ENCODE measurements around the gene HCFC2.

HCFC2 gene

DNA sequence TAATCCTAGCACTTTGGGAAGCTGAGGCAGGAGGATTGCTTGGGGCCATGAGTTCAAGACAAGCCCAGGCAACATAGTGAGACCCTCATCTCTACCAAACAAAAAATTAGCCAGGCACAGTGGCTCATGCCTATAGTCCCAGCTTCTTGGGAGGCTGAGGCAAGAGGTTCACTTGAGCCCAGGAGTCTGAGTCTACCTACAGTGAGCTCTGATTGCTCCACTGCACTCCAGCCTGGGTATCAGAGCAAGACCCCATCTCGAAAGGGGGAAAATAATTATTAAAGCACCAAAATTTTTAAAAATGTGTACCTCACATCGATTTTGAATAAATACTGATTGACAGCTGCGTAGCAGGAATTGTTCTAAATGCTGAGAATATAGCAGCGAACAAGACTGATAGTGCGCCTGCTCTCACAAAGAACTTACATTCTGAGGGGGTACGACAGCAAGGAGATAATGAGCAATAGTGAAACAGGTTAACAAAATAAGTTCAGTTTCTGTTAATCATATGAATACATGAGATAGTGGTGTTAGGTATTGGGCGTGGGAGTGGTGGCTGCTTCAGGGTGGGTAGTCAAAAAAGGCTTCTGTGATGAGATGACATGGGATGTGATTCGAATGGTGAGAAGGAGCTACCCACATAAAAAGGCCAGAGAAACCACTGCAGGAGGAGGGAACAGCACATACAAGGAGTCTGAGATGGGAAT lies 19.6 kb downstream of the HCFC2 start:
- DNase-seq (ENCODE audit: low read depth in 1 of 2, low spot score in 1 of 2): no peak
- TF ChIP-seq POLR2AphosphoS5 (IDR thresholded peaks at IDR 0.05; ENCODE audit: low read depth) (no peak), SPI1 (IDR thresholded peaks at IDR 0.05; ENCODE audit: borderline replicate concordance, low read depth) (no peak), GABPA (IDR thresholded peaks at IDR 0.05; ENCODE audit: low read depth) (no peak)
- TF ChIP-seq, protein P1, sequence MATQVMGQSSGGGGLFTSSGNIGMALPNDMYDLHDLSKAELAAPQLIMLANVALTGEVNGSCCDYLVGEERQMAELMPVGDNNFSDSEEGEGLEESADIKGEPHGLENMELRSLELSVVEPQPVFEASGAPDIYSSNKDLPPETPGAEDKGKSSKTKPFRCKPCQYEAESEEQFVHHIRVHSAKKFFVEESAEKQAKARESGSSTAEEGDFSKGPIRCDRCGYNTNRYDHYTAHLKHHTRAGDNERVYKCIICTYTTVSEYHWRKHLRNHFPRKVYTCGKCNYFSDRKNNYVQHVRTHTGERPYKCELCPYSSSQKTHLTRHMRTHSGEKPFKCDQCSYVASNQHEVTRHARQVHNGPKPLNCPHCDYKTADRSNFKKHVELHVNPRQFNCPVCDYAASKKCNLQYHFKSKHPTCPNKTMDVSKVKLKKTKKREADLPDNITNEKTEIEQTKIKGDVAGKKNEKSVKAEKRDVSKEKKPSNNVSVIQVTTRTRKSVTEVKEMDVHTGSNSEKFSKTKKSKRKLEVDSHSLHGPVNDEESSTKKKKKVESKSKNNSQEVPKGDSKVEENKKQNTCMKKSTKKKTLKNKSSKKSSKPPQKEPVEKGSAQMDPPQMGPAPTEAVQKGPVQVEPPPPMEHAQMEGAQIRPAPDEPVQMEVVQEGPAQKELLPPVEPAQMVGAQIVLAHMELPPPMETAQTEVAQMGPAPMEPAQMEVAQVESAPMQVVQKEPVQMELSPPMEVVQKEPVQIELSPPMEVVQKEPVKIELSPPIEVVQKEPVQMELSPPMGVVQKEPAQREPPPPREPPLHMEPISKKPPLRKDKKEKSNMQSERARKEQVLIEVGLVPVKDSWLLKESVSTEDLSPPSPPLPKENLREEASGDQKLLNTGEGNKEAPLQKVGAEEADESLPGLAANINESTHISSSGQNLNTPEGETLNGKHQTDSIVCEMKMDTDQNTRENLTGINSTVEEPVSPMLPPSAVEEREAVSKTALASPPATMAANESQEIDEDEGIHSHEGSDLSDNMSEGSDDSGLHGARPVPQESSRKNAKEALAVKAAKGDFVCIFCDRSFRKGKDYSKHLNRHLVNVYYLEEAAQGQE (IDR thresholded peaks at IDR 0.05; ENCODE audit: insufficient replicate concordance, low read depth): no peak
- TF ChIP-seq, protein P2, sequence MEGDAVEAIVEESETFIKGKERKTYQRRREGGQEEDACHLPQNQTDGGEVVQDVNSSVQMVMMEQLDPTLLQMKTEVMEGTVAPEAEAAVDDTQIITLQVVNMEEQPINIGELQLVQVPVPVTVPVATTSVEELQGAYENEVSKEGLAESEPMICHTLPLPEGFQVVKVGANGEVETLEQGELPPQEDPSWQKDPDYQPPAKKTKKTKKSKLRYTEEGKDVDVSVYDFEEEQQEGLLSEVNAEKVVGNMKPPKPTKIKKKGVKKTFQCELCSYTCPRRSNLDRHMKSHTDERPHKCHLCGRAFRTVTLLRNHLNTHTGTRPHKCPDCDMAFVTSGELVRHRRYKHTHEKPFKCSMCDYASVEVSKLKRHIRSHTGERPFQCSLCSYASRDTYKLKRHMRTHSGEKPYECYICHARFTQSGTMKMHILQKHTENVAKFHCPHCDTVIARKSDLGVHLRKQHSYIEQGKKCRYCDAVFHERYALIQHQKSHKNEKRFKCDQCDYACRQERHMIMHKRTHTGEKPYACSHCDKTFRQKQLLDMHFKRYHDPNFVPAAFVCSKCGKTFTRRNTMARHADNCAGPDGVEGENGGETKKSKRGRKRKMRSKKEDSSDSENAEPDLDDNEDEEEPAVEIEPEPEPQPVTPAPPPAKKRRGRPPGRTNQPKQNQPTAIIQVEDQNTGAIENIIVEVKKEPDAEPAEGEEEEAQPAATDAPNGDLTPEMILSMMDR (IDR thresholded peaks at IDR 0.05; ENCODE audit: insufficient read depth, low read length): no peak
- H3K27me3 ChIP-seq (ENCODE audit: insufficient read depth, poor library complexity, severe bottlenecking): no peaks in the 10 kb centered on the region
- H3K4me3 ChIP-seq (replicated peaks; ENCODE audit: insufficient read depth, low read length): no peak overlapping the region
- H3K27ac ChIP-seq (replicated peaks): no peak overlapping the region

DNA sequence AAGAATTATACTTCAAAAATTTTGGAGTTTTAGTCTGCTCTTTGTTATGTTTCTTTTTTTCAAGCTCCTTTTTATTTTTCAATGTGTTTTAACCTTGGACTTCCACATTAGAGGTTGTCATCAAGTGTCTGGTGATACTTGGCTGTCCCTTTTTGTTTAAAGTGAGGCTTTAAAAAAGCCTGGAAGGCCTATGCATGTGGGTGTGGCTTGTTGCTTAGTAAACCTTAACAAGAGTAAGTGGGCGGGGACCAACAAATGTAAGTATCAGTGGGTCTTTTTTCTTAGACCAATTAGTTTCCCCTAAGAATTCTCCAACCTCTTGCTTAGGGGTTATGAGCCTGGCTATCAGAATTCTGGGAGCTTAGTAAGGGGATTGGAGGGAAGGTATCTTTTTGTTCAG lies 26.4 kb downstream of the HCFC2 start:
- no peak for TF ChIP-seq SPI1 (IDR thresholded peaks at IDR 0.05; ENCODE audit: borderline replicate concordance, low read depth)
- TF ChIP-seq, protein P2 (IDR thresholded peaks at IDR 0.05; ENCODE audit: insufficient read depth, low read length): no peak
- TF ChIP-seq, protein P1 (IDR thresholded peaks at IDR 0.05; ENCODE audit: insufficient replicate concordance, low read depth): no peak
- Histone ChIP-seq H3K27ac (replicated peaks) (no peak overlapping the region), H3K4me3 (replicated peaks; ENCODE audit: insufficient read depth, low read length) (no peak overlapping the region), H3K27me3 (ENCODE audit: insufficient read depth, poor library complexity, severe bottlenecking) (no peaks in the 10 kb centered on the region)
- no peak for DNase-seq (ENCODE audit: low read depth in 1 of 2, low spot score in 1 of 2)

DNA sequence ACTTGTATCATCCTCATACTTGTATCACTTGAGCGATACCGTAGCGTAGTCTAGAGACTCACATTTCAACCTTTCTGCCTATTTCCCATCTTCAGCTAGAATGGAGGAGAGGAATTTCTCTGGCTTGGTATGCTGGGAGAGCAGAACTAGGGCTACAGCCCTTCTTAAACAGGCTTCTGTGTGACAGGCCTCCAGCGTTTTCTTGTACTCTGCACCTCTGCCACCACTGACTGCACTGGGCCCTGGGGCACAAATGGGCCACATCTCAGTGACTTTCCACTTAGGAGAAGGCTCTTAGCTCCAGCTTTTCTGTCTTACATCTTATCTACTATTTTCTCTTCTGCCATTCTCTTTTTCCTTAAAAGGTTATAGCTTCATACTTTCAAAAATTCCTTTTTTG lies 26.8 kb downstream of the HCFC2 start:
- H3K27ac ChIP-seq (replicated peaks): no peak overlapping the region
- no peak overlapping the region for H3K4me3 ChIP-seq (replicated peaks; ENCODE audit: insufficient read depth, low read length)
- no peak for DNase-seq (ENCODE audit: low read depth in 1 of 2, low spot score in 1 of 2)
- TF ChIP-seq, protein P1 (IDR thresholded peaks at IDR 0.05; ENCODE audit: insufficient replicate concordance, low read depth): no peak
- TF ChIP-seq POLR2AphosphoS5 (IDR thresholded peaks at IDR 0.05; ENCODE audit: low read depth): no peak
- TF ChIP-seq, protein P2 (IDR thresholded peaks at IDR 0.05; ENCODE audit: insufficient read depth, low read length): no peak
- no peak for TF ChIP-seq SPI1 (IDR thresholded peaks at IDR 0.05; ENCODE audit: borderline replicate concordance, low read depth)
- TF ChIP-seq GABPA (IDR thresholded peaks at IDR 0.05; ENCODE audit: low read depth): no peak
- no peaks in the 10 kb centered on the region for H3K27me3 ChIP-seq (ENCODE audit: insufficient read depth, poor library complexity, severe bottlenecking)

Measured in HL-60 (cell line).